Measurements from ENCODE around the gene TRAM1L1.
A peak's percentile ranks its signal among the peaks of the same experiment; 100 is the strongest.

Gene TRAM1L1

DNA sequence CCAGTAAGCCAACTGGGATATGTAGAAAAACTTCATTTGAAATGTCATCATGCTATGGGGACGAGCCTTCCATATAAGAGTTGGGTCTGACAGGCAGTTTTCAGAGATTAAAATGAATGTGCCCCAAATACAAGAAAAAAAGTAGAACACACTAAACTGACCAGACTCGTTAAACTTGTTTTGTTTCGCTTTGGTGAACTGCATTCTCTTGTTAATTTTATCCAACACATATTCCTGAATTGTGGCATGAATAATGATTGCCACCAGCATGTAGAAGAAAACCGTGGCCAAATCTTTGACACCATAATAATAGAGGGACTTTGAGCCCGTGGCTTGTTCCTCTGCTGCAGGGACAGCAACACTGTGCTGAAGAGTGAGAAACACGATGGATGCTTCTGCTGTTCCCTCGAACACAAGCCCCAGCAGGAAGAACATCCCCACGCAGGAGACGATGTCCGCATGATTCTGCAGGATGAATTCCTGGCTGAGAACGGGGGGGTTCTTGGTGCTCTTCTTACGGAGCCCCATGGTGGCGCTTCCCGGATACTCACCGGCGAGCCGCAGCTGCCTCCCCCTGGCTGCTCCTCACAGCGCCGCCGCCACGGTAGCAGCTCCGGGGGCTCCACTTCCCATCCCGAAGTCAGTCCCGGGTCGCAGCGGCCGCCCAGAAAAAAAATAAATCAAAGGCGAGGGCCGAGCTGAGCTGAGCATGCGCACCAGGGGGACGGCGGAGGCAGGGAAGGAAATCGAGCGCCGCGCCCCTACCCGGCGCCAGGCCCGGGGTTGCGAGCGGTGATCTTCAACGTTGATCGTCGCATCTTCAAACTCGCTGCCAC, at the start of gene TRAM1L1:
Gene TRAM1L1, minus strand, starts transcription at position 711 of the 836 bp plus-strand sequence. Its CDS starts 183 bp downstream, at position 528.
- peak; percentile 75 for DNase-seq (ENCODE audit: low spot score)

- peak; percentile 77 for DNase-seq (ENCODE audit: low spot score)
These were observed 49.0 kb upstream of the TRAM1L1 start for GRCh38 chr4:117134386-117134785.

- DNase-seq (ENCODE audit: low spot score) = no peak
These were observed 11.5 kb upstream of the TRAM1L1 start for GRCh38 chr4:117096886-117097285.

GRCh38 chr4:117096462-117096861, 11.1 kb upstream of the TRAM1L1 start:
- DNase-seq (ENCODE audit: low spot score) = no peak

DNA sequence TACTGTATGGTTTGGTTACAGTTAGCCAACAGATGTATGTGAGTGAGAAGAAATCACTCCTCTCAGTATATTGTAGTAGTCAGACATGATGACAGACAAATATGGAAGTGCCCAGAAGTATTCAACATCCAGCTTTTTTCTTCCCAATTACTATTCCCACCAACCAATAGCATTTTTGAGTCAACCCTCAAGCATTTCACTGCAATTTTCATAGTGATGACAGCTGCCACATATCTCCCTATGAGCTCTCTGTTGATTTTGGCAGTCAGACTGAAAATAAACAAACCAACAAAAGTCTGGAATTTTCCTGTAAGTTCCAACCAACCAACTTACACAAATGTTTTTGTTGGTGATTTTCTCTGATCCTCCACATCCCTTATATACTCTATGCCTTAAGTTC, 8.2 kb upstream of the TRAM1L1 start:
- no peak for DNase-seq (ENCODE audit: low spot score)

GRCh38 chr4:117077760-117078159, 7.6 kb downstream of the TRAM1L1 start:
- no peak for DNase-seq (ENCODE audit: low spot score)

DNA sequence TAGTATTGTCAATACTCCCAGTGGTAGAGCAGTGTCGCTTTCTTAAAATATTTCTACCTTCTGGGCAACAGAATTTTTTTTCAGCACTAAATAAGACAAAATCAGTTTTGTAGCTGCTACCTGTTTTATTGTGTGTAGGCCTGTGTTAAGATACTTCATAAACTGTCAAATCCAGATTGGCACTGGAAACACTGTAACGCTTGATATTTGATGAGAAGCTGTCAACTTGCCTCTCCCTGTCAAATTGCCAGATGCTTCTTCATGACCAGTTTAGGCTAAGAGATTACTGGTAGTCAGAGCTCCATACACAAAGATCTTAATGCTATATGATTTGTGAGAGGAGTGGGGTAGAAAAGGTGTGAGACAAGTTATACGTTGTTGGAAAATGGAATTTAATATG, 17.3 kb downstream of the TRAM1L1 start:
- DNase-seq (ENCODE audit: low spot score) = no peak

- DNase-seq (ENCODE audit: low spot score) = no peak
These were observed 21.2 kb downstream of the TRAM1L1 start for GRCh38 chr4:117063961-117064696.

DNA sequence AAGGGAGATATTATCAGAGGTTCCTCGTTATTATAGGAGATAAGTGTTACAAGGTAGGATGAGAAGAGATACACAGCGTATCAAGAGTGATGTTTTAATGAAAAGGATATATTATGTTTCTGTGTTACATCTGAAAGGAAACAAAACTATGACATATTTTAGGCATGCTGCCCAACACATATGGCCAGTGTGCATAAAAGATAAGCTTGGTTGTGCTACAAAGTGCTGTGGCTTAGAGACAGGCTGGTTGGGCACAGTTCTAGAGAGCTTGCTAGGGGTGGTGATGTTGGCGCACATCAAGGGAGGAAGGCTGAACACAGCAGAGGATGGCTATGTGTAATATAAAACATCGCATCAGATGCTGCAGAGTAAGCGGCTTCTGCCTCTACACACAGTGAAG, 42.4 kb downstream of the TRAM1L1 start:
- no peak for DNase-seq (ENCODE audit: low spot score)

Measured in globus pallidus (tissue), 1 donor.